GM08714 (cell line): ENCODE measurements around the gene TGFB1.
"Not testable (repeated sequence)": the region's sequence is repeated elsewhere in the genome, so short reads cannot be mapped to it uniquely, and the experiment has no call there.

Source experiments
- H3K4me3 ChIP-seq: fragments of 200-500 bp; sonication (Bioruptor generic); 2 replicates; pipeline ENCODE4 v1.5.1; 2014; ENCODE audit warnings: mild to moderate bottlenecking, low read length, inconsistent platforms
- ZNF274 ChIP-seq: IDR thresholded peaks from 2 replicates; pipeline ENCODE4 v1.6.1; 2012; ENCODE audit warnings: mild to moderate bottlenecking, low read depth, low read length

The TGFB1 gene

GRCh38 chr19:41377977-41378709, 24.4 kb upstream of the TGFB1 start:
- H3K4me3 ChIP-seq, result no peak overlapping the region
- no peak for TF ChIP-seq ZNF274

- no peak overlapping the region; the same call in 1 of the 2 replicates for H3K4me3 ChIP-seq
- no peak for TF ChIP-seq ZNF274
Observed at GRCh38 chr19:41376998-41377365, 23.3 kb upstream of the TGFB1 start.

- peak within 1 kb of the TSS; percentile 47; the same call in 1 of the 2 replicates for H3K4me3 ChIP-seq
- TF ChIP-seq ZNF274, result no peak
Observed at GRCh38 chr19:41376241-41376997, 22.7 kb upstream of the TGFB1 start, which contains the start of gene TMEM91. TMEM91 (plus strand) TSS chr19:41376533; CDS start chr19:41378310, 1,777 bp downstream.

- H3K4me3 ChIP-seq, result no peak overlapping the region
- no peak for TF ChIP-seq ZNF274
Observed at GRCh38 chr19:41373993-41374392, 20.3 kb upstream of the TGFB1 start.

GRCh38 chr19:41372501-41372900, 18.8 kb upstream of the TGFB1 start:
- TF ChIP-seq ZNF274, result no peak
- H3K4me3 ChIP-seq, result no peak overlapping the region

- no peak for TF ChIP-seq ZNF274
- no peak overlapping the region for H3K4me3 ChIP-seq
Observed at GRCh38 chr19:41371541-41371940, 17.8 kb upstream of the TGFB1 start.

GRCh38 chr19:41371119-41371518, 17.4 kb upstream of the TGFB1 start:
- H3K4me3 ChIP-seq, result not testable (repeated sequence)

GRCh38 chr19:41369769-41370168, 16.0 kb upstream of the TGFB1 start:
- TF ChIP-seq ZNF274, result no peak
- H3K4me3 ChIP-seq, result no peak overlapping the region

GRCh38 chr19:41367848-41368301, 14.2 kb upstream of the TGFB1 start:
- no peak for TF ChIP-seq ZNF274
- peak overlapping the region; percentile 12; the same call in 1 of the 2 replicates for H3K4me3 ChIP-seq

GRCh38 chr19:41366089-41366488, 12.4 kb upstream of the TGFB1 start:
- TF ChIP-seq ZNF274, result no peak
- no peak overlapping the region for H3K4me3 ChIP-seq

- H3K4me3 ChIP-seq, result peak overlapping the region; percentile 87
- TF ChIP-seq ZNF274, result no peak
Observed at GRCh38 chr19:41364524-41365391, 11.0 kb upstream of the TGFB1 start.

GRCh38 chr19:41363753-41364523, 10.2 kb upstream of the TGFB1 start, which contains the start of gene B9D2:
B9D2 (minus strand) TSS chr19:41364149; CDS start chr19:41363519, 630 bp downstream.
- H3K4me3 ChIP-seq, result peak within 1 kb of the TSS; percentile 87
- TF ChIP-seq ZNF274, result no peak

GRCh38 chr19:41363371-41363752, 9.6 kb upstream of the TGFB1 start:
- peak overlapping the region; percentile 87; the same call in 1 of the 2 replicates for H3K4me3 ChIP-seq
- no peak for TF ChIP-seq ZNF274
